Stimulated activated memory B cell treated with anti-CD40 and anti-IgM and Interleukin-4, amounts not matched to agents 10 μg/mL and 1 μg/mL and 100 μg/mL, for 72 hours (primary cell): ENCODE measurements around the gene PUM2.
"Not testable (repeated sequence)": the region's sequence is repeated elsewhere in the genome, so short reads cannot be mapped to it uniquely, and the experiment has no call there.

Source experiments
- ATAC-seq: fragments of 150-1000 bp; cut with Tn5 transposase; 2 replicates; pipeline ENCODE4 v1.10.0; 2021
- H3K27ac Mint-ChIP-seq: one replicate; pipeline ENCODE4 v1.8.0; 2022; ENCODE audit warnings: mild to moderate bottlenecking, mixed read lengths
- H3K27me3 Mint-ChIP-seq: one replicate; pipeline ENCODE4 v1.8.0; 2022; ENCODE audit warnings: mixed read lengths
- H3K36me3 Mint-ChIP-seq: one replicate; pipeline ENCODE4 v1.8.0; 2022; ENCODE audit warnings: mixed read lengths
- H3K4me1 Mint-ChIP-seq: one replicate; pipeline ENCODE4 v1.8.0; 2022; ENCODE audit warnings: mixed read lengths
- H3K4me3 Mint-ChIP-seq: one replicate; pipeline ENCODE4 v1.8.0; 2022; ENCODE audit warnings: mild to moderate bottlenecking, moderate library complexity, mixed read lengths
- H3K9me3 Mint-ChIP-seq: one replicate; pipeline ENCODE4 v1.8.0; 2022; ENCODE audit warnings: mixed read lengths

The PUM2 gene

GRCh38 chr2:20299113-20299512 lies 51.5 kb downstream of the PUM2 start:
- no peaks in the 10 kb centered on the region for H3K27me3 Mint-ChIP-seq
- no peaks in the 10 kb centered on the region for H3K4me1 Mint-ChIP-seq
- ATAC-seq, result no peak
- H3K36me3 Mint-ChIP-seq, result peaks cover 51% of the 10 kb centered on the region
- no peaks in the 10 kb centered on the region for H3K9me3 Mint-ChIP-seq
- H3K4me3 Mint-ChIP-seq, result no peak overlapping the region
- no peak overlapping the region for H3K27ac Mint-ChIP-seq

- no peak for ATAC-seq
- no peaks in the 10 kb centered on the region for H3K27me3 Mint-ChIP-seq
- H3K4me3 Mint-ChIP-seq, result no peak overlapping the region
- H3K27ac Mint-ChIP-seq, result no peak overlapping the region
- H3K4me1 Mint-ChIP-seq, result no peaks in the 10 kb centered on the region
- peaks cover 35% of the 10 kb centered on the region for H3K36me3 Mint-ChIP-seq
- H3K9me3 Mint-ChIP-seq, result no peaks in the 10 kb centered on the region
Measured at GRCh38 chr2:20294231-20294630, 56.4 kb downstream of the PUM2 start.

DNA sequence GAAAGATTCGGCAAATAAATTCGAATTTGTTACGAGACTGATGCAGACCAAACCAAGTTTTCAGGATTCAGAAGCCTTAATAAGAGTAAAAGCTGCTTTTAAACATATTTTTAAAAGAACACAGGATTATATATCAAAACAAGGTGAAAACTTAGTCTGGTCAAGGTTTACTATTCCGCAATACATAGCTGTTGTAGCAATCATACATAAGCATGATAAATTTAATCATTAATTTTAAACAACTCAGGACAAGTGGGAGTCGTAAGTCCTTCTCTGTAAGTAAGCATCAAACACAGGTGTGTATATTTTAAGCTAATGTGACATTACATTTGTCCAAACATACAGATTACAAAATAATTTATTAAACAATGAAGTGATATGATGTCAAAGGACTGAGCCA lies 57.7 kb downstream of the PUM2 start:
- Mint-ChIP-seq H3K36me3 (peaks cover 33% of the 10 kb centered on the region), H3K9me3 (no peaks in the 10 kb centered on the region), H3K4me3 (no peak overlapping the region), H3K27me3 (no peaks in the 10 kb centered on the region), H3K4me1 (no peaks in the 10 kb centered on the region), H3K27ac (no peak overlapping the region)
- ATAC-seq, result no peak

DNA sequence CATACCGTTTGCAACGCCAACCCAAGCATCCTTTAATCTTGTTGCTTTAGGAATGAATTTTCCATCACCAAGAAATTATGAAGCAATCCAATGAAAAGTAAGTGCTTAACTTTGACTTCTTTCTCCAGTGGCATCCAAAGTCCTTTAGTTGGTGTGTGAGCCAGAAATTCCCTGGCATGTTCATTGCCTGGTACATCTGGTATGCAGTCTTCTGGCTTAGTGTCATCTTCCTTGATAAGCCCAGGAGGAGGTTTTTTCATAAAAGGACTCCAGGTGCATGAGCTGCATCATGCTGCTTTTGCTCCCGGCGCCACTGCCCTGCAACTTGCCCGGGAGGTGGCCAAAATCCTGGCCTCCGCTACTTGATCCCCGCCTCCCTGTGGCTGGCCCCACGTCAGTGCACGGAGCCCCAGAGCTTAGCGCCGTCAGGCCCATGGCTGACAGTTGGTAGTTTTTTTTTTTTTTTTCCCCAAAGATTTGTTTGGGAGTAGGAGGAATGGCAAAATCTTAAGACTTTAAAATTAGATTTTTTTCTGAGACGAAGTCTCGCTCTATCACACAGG lies 58.7 kb downstream of the PUM2 start:
- Mint-ChIP-seq H3K4me3 (no peak overlapping the region), H3K4me1 (no peaks in the 10 kb centered on the region), H3K36me3 (peaks cover 25% of the 10 kb centered on the region), H3K27ac (no peak overlapping the region), H3K9me3 (no peaks in the 10 kb centered on the region), H3K27me3 (no peaks in the 10 kb centered on the region)
- ATAC-seq, result no peak

DNA sequence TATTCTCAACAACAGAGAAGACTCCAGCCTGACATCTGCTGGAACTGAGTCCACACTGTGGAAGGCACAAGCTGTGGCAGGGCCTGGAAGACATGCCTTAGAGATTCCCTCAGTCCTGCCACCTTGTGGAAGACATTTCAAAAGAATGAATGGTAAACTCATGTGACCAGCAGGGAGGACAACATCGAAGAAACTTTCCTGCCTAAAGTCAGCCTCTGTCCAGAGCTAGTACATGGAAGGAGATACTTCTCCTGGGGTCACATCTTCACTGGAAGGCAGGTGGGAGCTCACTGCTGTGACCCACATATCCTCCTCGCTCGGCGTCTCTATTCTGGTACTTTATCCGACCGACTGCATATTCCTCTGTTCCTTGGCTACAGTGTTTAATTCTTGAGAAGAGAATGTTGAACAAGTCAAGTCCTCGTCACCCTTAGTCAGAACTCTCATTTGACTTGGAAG lies 59.5 kb downstream of the PUM2 start:
- Mint-ChIP-seq H3K27me3 (no peaks in the 10 kb centered on the region), H3K9me3 (no peaks in the 10 kb centered on the region), H3K36me3 (peaks cover 18% of the 10 kb centered on the region), H3K4me3 (no peak overlapping the region), H3K27ac (no peak overlapping the region), H3K4me1 (no peaks in the 10 kb centered on the region)
- ATAC-seq, result no peak

- Mint-ChIP-seq H3K36me3 (peaks cover 13% of the 10 kb centered on the region), H3K4me1 (no peaks in the 10 kb centered on the region), H3K4me3 (no peak overlapping the region), H3K27me3 (no peaks in the 10 kb centered on the region), H3K9me3 (no peaks in the 10 kb centered on the region), H3K27ac (no peak overlapping the region)
- no peak for ATAC-seq
Measured at GRCh38 chr2:20288642-20289340, 61.9 kb downstream of the PUM2 start.

DNA sequence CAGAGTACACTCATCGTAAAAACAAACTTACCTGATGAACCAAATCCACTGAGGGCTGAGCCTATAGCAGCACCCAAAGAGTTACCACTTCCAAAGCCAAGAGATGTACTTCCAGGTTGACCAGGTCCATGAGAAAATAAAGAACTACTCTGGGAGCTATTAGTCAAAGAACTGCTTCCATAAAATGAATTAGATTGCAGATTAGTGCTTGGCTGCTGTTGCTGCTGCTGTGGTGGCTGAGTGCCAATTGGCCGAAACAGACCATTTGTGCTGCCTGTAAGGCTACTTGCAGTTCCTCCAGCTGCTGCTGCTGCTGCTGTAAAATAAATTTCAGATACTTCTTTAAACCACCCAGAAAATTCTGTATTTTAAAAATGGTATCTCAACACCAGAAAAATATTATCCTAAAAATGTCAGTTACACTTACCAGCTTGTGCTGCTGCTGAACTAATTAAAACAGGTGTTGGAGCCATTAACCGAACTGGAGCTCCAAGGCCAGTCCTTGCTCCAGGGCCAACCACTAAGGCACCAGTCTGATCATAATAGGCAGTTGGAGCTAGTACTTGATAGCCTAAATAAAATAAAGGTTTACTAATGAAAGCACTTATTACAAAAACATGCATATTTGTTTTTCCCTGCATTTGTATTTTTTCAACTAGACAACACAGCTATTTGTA lies 67.6 kb downstream of the PUM2 start:
- ATAC-seq, result no peak
- Mint-ChIP-seq H3K27me3 (no peaks in the 10 kb centered on the region), H3K9me3 (no peaks in the 10 kb centered on the region), H3K36me3 (peaks cover 28% of the 10 kb centered on the region), H3K4me3 (no peak overlapping the region), H3K27ac (no peak overlapping the region), H3K4me1 (no peaks in the 10 kb centered on the region)

DNA sequence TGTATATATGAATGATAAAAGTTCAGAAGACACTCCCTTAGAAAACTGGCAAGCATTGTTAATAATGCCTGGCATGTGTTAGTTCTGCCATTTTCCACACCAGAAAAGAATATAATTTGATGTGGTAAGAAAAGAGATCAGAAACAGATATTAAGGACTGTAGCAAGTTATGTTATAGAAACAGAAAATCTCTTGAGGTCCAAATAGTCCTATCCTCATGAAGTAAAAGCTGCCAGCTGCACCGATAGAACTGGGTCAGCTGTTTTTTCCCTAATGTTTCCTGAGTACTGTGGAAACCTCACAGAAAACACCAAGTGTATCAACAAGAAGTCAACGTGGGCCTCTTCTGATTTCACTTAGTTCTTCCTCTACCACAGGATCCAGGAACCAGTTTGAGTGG lies 68.8 kb downstream of the PUM2 start:
- Mint-ChIP-seq H3K36me3 (peaks cover 28% of the 10 kb centered on the region), H3K4me1 (no peaks in the 10 kb centered on the region), H3K27me3 (no peaks in the 10 kb centered on the region)

DNA sequence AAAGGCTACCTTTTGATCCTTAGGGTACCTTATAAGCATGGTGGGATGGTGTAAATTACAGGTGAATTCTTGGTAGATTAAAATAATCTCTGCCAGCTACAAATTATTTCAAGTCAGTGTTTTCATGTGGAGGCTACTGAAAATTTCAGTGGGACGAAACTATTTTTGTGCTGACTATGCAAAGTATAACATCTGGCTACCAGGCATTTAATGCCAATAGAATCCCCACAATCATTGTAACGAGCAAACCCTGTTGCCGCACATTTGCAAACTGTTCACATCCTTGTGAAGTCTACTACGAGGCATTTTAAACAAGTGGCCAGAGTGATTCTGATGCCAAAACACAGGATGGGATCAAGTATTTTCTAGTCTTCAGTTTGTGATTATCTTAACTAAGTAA lies 77.6 kb downstream of the PUM2 start:
- H3K4me1 Mint-ChIP-seq, result no peaks in the 10 kb centered on the region
- peaks cover 16% of the 10 kb centered on the region for H3K36me3 Mint-ChIP-seq
- H3K27me3 Mint-ChIP-seq, result no peaks in the 10 kb centered on the region
- no peaks in the 10 kb centered on the region for H3K9me3 Mint-ChIP-seq
- H3K4me3 Mint-ChIP-seq, result no peak overlapping the region
- ATAC-seq, result no peak
- no peak overlapping the region for H3K27ac Mint-ChIP-seq

More for the DNA sequence above, 68.8 kb downstream of the PUM2 start:
- no peak overlapping the region for H3K27ac Mint-ChIP-seq
- H3K4me3 Mint-ChIP-seq, result no peak overlapping the region
- ATAC-seq, result no peak
- H3K9me3 Mint-ChIP-seq, result no peaks in the 10 kb centered on the region

- H3K9me3 Mint-ChIP-seq, H3K4me3 Mint-ChIP-seq, H3K27me3 Mint-ChIP-seq, ATAC-seq, H3K27ac Mint-ChIP-seq, H3K4me1 Mint-ChIP-seq: not testable (repeated sequence)
- peaks cover 25% of the 10 kb centered on the region for H3K36me3 Mint-ChIP-seq
Measured at GRCh38 chr2:20268317-20268716, 82.3 kb downstream of the PUM2 start.

DNA sequence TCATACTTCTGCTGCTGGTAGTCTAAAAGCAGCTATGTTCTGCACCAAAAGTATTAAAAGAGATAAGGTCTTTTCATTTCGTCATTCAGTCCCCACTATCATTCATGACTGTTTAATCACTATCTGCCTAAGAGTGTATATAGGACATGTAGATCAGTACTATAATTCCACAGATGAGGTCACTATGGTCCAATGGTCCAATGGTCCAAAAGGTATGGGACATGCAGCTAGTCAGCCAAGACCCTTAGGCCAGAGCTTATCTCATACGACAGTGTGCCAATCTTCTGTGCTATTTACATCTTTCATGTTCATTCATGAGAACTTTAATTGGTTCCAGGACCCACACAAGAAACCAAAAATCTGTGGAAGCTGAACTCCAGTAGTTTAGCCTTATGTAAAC lies 83.1 kb downstream of the PUM2 start:
- Mint-ChIP-seq H3K4me1 (peaks cover 7% of the 10 kb centered on the region), H3K9me3 (no peaks in the 10 kb centered on the region), H3K36me3 (peaks cover 25% of the 10 kb centered on the region), H3K4me3 (no peak overlapping the region), H3K27me3 (no peaks in the 10 kb centered on the region), H3K27ac (no peak overlapping the region)
- no peak for ATAC-seq

GRCh38 chr2:20264629-20265028 lies 86.0 kb downstream of the PUM2 start:
- peaks cover 20% of the 10 kb centered on the region for H3K36me3 Mint-ChIP-seq
- no peak for ATAC-seq
- no peak overlapping the region for H3K27ac Mint-ChIP-seq
- H3K4me3 Mint-ChIP-seq, result no peak overlapping the region
- H3K4me1 Mint-ChIP-seq, result peaks cover 7% of the 10 kb centered on the region
- no peaks in the 10 kb centered on the region for H3K27me3 Mint-ChIP-seq
- H3K9me3 Mint-ChIP-seq, result no peaks in the 10 kb centered on the region

GRCh38 chr2:20257411-20257810 lies 93.2 kb downstream of the PUM2 start:
- Mint-ChIP-seq H3K36me3 (peaks cover 36% of the 10 kb centered on the region), H3K9me3 (no peaks in the 10 kb centered on the region), H3K4me1 (no peaks in the 10 kb centered on the region), H3K27ac (no peak overlapping the region), H3K4me3 (no peak overlapping the region), H3K27me3 (no peaks in the 10 kb centered on the region)
- ATAC-seq, result no peak

DNA sequence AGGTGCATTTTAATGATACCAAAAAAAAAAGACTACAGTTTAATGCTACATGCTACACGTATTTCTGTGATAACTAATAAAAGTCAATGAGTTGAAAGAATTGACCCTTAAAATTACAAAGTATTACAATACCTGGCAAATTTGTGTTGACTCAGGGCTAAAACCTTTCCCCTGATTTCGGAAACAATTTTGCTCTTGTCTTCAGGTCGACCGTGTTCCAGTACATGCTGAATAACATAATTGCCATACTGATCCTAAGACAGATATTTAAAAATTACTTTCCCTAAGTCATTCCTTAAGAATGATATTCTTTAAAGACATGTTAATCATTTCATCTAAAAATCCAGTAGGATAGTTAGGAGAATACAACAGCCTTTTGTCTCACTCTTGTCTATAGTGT lies 95.9 kb downstream of the PUM2 start:
- H3K9me3 Mint-ChIP-seq, result no peaks in the 10 kb centered on the region
- H3K27ac Mint-ChIP-seq, result no peak overlapping the region
- no peak for ATAC-seq
- H3K27me3 Mint-ChIP-seq, result no peaks in the 10 kb centered on the region
- H3K4me1 Mint-ChIP-seq, result no peaks in the 10 kb centered on the region
- H3K36me3 Mint-ChIP-seq, result peaks cover 51% of the 10 kb centered on the region
- H3K4me3 Mint-ChIP-seq, result no peak overlapping the region

DNA sequence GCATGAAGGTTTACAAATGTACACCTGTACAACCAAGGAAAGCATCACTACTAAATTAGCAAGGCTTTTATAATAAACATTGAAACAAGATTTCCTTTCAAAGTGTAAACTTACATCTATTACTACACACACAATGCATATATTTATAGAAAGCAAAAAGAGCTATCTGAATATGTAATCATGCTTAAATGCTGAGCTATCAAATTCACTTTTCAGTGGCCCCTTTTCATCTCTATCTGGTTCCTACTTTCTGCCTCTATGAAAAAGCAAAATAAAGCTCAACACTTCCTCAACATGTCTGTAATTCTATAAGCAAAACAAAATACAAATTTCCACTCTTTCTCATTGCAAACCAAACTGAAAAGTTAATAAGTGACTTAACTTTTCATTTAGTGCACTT lies 100.2 kb downstream of the PUM2 start:
- no peaks in the 10 kb centered on the region for H3K9me3 Mint-ChIP-seq
- peaks cover 67% of the 10 kb centered on the region for H3K36me3 Mint-ChIP-seq
- ATAC-seq, result no peak
- H3K4me3 Mint-ChIP-seq, result no peak overlapping the region
- no peak overlapping the region for H3K27ac Mint-ChIP-seq
- H3K4me1 Mint-ChIP-seq, result no peaks in the 10 kb centered on the region
- H3K27me3 Mint-ChIP-seq, result no peaks in the 10 kb centered on the region

GRCh38 chr2:20249170-20249569 lies 101.5 kb downstream of the PUM2 start:
- no peaks in the 10 kb centered on the region for H3K9me3 Mint-ChIP-seq
- H3K4me1 Mint-ChIP-seq, result no peaks in the 10 kb centered on the region
- H3K4me3 Mint-ChIP-seq, result no peak overlapping the region
- no peaks in the 10 kb centered on the region for H3K27me3 Mint-ChIP-seq
- ATAC-seq, result no peak
- H3K36me3 Mint-ChIP-seq, result peaks cover 59% of the 10 kb centered on the region
- H3K27ac Mint-ChIP-seq, result no peak overlapping the region
